ENCODE measurements around the gene YLPM1.

YLPM1 gene

DNA sequence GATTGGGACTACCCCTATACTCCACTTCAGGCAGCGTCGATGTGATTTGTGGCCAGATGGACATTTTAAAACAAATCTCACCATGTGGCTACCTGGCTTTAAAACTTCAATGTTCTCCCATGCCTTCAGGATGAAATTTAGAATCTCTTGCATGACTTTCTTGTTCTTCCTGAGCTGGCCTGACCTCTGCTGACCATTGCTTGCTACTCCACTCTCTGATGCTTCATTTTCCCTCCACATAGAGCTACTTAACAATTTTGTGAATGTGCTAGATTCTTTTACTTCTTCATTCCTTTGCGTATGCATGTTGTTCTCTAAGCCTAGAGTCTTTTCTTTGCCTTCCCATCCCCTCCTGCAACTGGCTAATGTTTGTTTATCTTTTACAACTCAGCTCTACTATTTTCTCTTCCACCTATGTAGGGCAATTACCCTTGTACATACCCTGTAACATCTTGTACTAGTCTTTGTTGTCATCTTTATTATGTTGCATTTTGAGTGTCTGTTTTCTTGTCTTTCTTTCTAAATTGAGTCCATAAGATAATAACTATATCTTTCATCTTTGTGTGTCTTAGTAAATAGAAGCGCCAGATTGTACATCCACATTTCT lies 41.2 kb downstream of the YLPM1 start:
- peak; percentile 66 to 83 (median 75) for DNase-seq
- Histone ChIP-seq H3K27me3 (replicated peaks in 2 of 5; ENCODE audit: control insufficient read depth in 4 of 5, insufficient read depth in 5 of 5, low read length in 4 of 5) (no peaks in the 10 kb centered on the region), H3K4me1 (ENCODE audit: control extremely low read depth in 1 of 4, control insufficient read depth in 4 of 4, insufficient read depth in 4 of 4, low read length in 3 of 4) (no peaks in the 10 kb centered on the region), H3K9me3 (ENCODE audit: control extremely low read depth in 1 of 5, control insufficient read depth in 4 of 5, insufficient read depth in 2 of 5, low read depth in 1 of 5, low read length in 4 of 5) (no peaks in the 10 kb centered on the region), H3K27ac (ENCODE audit: insufficient read depth in 1 of 2, low read depth in 1 of 2, low read length in 2 of 2, poor library complexity in 1 of 2, severe bottlenecking in 2 of 2) (no peak overlapping the region), H3K36me3 (ENCODE audit: control insufficient read depth in 4 of 4, insufficient read depth in 4 of 4, low read length in 3 of 4) (peaks cover 9 to 46% (median 30%) of the 10 kb centered on the region in 4 experiments), H3K4me3 (ENCODE audit: control insufficient read depth in 1 of 7, extremely low read depth in 1 of 7, insufficient read depth in 4 of 7, low read depth in 2 of 7, low read length in 6 of 7) (no peak overlapping the region)
- 100% methylated on average over 2 of the region's 4 CpGs for WGBS (ENCODE audit: insufficient coverage)
- ChIA-PET POLR2A (interaction anchor here (0.7 to 1.1 kb wide), 3 partner anchors 119 to 195 kb away, joined by 3 to 9 read pairs (median 3); no protein-coding TSS in a partner anchor), CTCF (interaction anchor here (0.6 to 9.8 kb wide), 11 partner anchors 9 to 304 kb away, joined by 3 to 92 read pairs (median 4); partner anchors contain the start of gene LTBP2)

DNA sequence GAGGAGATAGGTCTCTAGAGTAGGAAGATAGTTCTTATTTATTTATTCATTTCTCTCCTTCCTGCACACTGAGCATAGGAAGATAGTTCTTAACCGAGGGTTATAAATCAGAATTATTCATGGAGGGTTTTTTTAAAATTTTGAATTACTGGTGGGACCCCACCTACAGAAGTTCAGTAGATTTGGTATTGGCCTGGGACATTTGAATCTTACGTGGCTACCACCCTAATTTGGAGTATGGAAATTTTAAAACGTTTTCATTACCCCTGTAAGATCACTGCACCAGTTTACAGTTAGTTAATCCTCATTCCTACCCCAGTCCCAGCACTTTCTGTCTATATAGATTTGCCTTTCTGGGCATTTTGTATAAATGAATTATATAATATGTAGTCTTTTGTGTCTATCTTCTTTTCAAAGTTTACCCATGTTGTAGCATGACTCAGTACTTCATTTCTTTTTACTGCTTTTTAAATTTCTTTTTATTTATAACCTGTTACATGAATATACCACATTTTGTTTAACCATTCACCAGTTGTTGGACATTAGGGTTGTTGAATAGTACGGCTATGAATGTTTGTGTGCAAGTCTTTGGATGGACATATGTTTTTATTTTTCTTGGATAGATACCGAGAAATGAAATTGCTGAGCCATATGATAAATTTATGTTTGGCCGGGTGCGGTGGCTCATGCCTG lies 44.9 kb downstream of the YLPM1 start:
- ChIA-PET CTCF (no interaction called here), POLR2A (no interaction called here)
- Histone ChIP-seq H3K36me3 (ENCODE audit: control insufficient read depth in 4 of 4, insufficient read depth in 4 of 4, low read length in 3 of 4) (peaks cover 20 to 70% (median 47%) of the 10 kb centered on the region in 4 experiments), H3K27ac (ENCODE audit: insufficient read depth in 1 of 2, low read depth in 1 of 2, low read length in 2 of 2, poor library complexity in 1 of 2, severe bottlenecking in 2 of 2) (no peak overlapping the region), H3K4me3 (ENCODE audit: control insufficient read depth in 1 of 7, extremely low read depth in 1 of 7, insufficient read depth in 4 of 7, low read depth in 2 of 7, low read length in 6 of 7) (no peak overlapping the region), H3K9me3 (ENCODE audit: control extremely low read depth in 1 of 5, control insufficient read depth in 4 of 5, insufficient read depth in 2 of 5, low read depth in 1 of 5, low read length in 4 of 5) (no peaks in the 10 kb centered on the region), H3K27me3 (replicated peaks in 2 of 5; ENCODE audit: control insufficient read depth in 4 of 5, insufficient read depth in 5 of 5, low read length in 4 of 5) (no peaks in the 10 kb centered on the region), H3K4me1 (ENCODE audit: control extremely low read depth in 1 of 4, control insufficient read depth in 4 of 4, insufficient read depth in 4 of 4, low read length in 3 of 4) (peaks cover 0 to 2% (median 0%) of the 10 kb centered on the region in 4 experiments)
- 100% methylated on average over 2 of the region's 7 CpGs for WGBS (ENCODE audit: insufficient coverage)
- no peak for DNase-seq

DNA sequence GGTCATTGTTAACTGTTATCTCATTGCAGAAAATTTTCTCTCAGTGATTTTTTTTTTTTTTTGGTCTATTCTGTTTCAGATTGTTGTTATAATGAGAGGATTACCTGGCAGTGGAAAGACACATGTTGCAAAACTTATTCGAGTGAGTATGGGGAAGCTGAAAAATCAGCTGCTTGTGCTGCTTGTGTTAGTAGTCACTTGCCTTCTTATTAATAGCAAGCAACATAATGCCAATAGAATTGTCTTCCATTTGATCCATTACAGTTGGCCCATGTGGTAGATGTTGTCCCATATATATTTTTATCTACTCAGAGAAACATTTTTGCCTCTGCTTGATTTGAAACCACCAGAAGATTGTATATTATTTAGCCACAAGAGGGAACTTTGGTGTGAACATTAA lies 53.0 kb downstream of the YLPM1 start:
- peaks cover 0 to 6% (median 0%) of the 10 kb centered on the region in 4 experiments for H3K4me1 ChIP-seq (ENCODE audit: control extremely low read depth in 1 of 4, control insufficient read depth in 4 of 4, insufficient read depth in 4 of 4, low read length in 3 of 4)
- H3K36me3 ChIP-seq (ENCODE audit: control insufficient read depth in 4 of 4, insufficient read depth in 4 of 4, low read length in 3 of 4): peaks cover 22 to 92% (median 58%) of the 10 kb centered on the region in 4 experiments
- no peaks in the 10 kb centered on the region for H3K9me3 ChIP-seq (ENCODE audit: control extremely low read depth in 1 of 5, control insufficient read depth in 4 of 5, insufficient read depth in 2 of 5, low read depth in 1 of 5, low read length in 4 of 5)
- POLR2A ChIA-PET: no interaction called here
- no peak for DNase-seq
- CTCF ChIA-PET: no interaction called here
- H3K27ac ChIP-seq (ENCODE audit: insufficient read depth in 1 of 2, low read depth in 1 of 2, low read length in 2 of 2, poor library complexity in 1 of 2, severe bottlenecking in 2 of 2): no peak overlapping the region
- H3K27me3 ChIP-seq (replicated peaks in 2 of 5; ENCODE audit: control insufficient read depth in 4 of 5, insufficient read depth in 5 of 5, low read length in 4 of 5): no peaks in the 10 kb centered on the region
- H3K4me3 ChIP-seq (ENCODE audit: control insufficient read depth in 1 of 7, extremely low read depth in 1 of 7, insufficient read depth in 4 of 7, low read depth in 2 of 7, low read length in 6 of 7): no peak overlapping the region
- WGBS (ENCODE audit: insufficient coverage): no CpG with 5 or more reads among the region's 1 CpG

DNA sequence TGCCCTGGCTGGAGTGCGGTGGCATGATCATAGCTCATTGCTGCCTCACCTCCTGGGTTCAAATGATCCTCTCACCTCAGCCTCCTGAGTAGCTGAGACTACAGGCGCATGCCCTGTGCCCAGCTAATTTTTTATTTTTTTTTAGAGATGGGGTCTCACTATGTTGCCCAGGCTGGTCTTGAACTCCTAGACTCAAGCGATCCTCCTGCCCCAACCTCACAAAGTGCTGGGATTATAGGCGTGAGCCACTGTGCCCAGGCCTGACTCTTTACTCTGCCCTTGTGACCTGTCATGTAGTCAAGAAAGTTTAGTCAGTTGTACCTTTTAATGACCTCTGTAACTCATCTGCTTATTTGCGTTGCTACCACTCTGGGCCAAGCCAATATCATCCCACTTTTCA lies 57.2 kb downstream of the YLPM1 start:
- CTCF ChIA-PET: interaction anchor here (0.7 kb wide), 1 partner anchor 24 kb away, joined by 3 read pairs; no protein-coding TSS in a partner anchor

DNA sequence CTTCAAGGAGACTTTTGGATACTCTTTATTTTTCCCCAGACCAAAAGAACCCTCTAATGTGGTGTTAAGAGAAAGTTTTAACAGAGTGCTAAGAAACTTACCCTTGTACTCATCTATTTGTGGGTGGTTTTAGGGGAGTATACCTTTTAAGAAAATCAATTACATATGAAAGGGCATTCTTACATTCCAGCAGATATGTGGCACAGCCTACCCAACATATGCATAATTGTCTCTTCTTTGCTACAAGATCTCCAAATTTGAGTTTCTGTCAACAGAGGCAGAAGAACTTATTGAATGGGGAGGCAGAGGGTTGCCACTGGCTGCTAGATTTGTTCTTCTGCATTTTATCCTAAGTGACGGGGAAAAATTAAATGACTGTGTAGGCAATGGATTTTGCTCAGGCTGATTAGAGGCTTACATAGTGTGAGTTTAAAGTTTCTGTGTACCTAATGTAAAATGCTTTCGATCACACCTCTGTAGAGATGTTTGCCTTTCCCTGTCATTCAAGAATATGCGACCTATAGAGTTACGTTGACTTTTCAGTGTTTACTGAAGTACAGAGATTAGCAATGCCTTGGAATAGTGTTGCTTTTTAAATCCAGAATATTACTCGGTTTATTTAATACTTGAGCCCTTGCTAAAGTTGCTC lies 58.3 kb downstream of the YLPM1 start:
- H3K27me3 ChIP-seq (replicated peaks in 2 of 5; ENCODE audit: control insufficient read depth in 4 of 5, insufficient read depth in 5 of 5, low read length in 4 of 5): no peaks in the 10 kb centered on the region
- CTCF ChIA-PET: no interaction called here
- no peaks in the 10 kb centered on the region for H3K9me3 ChIP-seq (ENCODE audit: control extremely low read depth in 1 of 5, control insufficient read depth in 4 of 5, insufficient read depth in 2 of 5, low read depth in 1 of 5, low read length in 4 of 5)
- no peak overlapping the region for H3K4me3 ChIP-seq (ENCODE audit: control insufficient read depth in 1 of 7, extremely low read depth in 1 of 7, insufficient read depth in 4 of 7, low read depth in 2 of 7, low read length in 6 of 7)
- 100% methylated on average over 2 of the region's 5 CpGs for WGBS (ENCODE audit: insufficient coverage)
- no peak for DNase-seq
- POLR2A ChIA-PET: no interaction called here
- H3K36me3 ChIP-seq (ENCODE audit: control insufficient read depth in 4 of 4, insufficient read depth in 4 of 4, low read length in 3 of 4): peaks cover 13 to 67% (median 40%) of the 10 kb centered on the region in 4 experiments
- no peaks in the 10 kb centered on the region for H3K4me1 ChIP-seq (ENCODE audit: control extremely low read depth in 1 of 4, control insufficient read depth in 4 of 4, insufficient read depth in 4 of 4, low read length in 3 of 4)
- H3K27ac ChIP-seq (ENCODE audit: insufficient read depth in 1 of 2, low read depth in 1 of 2, low read length in 2 of 2, poor library complexity in 1 of 2, severe bottlenecking in 2 of 2): no peak overlapping the region

More for the DNA sequence above, 57.2 kb downstream of the YLPM1 start:
- H3K9me3 ChIP-seq (ENCODE audit: control extremely low read depth in 1 of 5, control insufficient read depth in 4 of 5, insufficient read depth in 2 of 5, low read depth in 1 of 5, low read length in 4 of 5): no peaks in the 10 kb centered on the region
- no peaks in the 10 kb centered on the region for H3K4me1 ChIP-seq (ENCODE audit: control extremely low read depth in 1 of 4, control insufficient read depth in 4 of 4, insufficient read depth in 4 of 4, low read length in 3 of 4)
- H3K27me3 ChIP-seq (replicated peaks in 2 of 5; ENCODE audit: control insufficient read depth in 4 of 5, insufficient read depth in 5 of 5, low read length in 4 of 5): no peaks in the 10 kb centered on the region
- POLR2A ChIA-PET: no interaction called here
- peaks cover 16 to 74% (median 44%) of the 10 kb centered on the region in 4 experiments for H3K36me3 ChIP-seq (ENCODE audit: control insufficient read depth in 4 of 4, insufficient read depth in 4 of 4, low read length in 3 of 4)
- no peak overlapping the region for H3K27ac ChIP-seq (ENCODE audit: insufficient read depth in 1 of 2, low read depth in 1 of 2, low read length in 2 of 2, poor library complexity in 1 of 2, severe bottlenecking in 2 of 2)
- 100% methylated on average over 4 of the region's 5 CpGs for WGBS (ENCODE audit: insufficient coverage)
- H3K4me3 ChIP-seq (ENCODE audit: control insufficient read depth in 1 of 7, extremely low read depth in 1 of 7, insufficient read depth in 4 of 7, low read depth in 2 of 7, low read length in 6 of 7): no peak overlapping the region
- DNase-seq: no peak

DNA sequence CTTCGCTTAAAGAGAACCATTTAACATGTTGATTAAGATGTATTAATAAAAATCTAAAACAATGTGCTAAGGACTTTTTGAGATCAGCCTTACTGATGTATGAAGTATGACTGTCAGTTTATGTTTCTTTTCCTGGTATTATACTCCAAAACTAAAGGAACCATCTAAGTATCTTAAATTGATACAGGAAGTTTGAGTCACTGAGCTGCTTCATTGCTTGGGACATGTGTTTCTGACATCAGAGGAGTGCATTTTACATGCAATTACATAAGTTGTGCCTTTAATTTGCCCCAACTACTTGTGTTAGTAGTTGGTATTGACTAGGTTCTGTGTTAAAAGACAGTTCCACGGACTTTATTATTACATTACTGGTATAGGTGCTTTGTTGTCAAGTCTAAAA lies 61.9 kb downstream of the YLPM1 start:
- no peak overlapping the region for H3K27ac ChIP-seq (ENCODE audit: insufficient read depth in 1 of 2, low read depth in 1 of 2, low read length in 2 of 2, poor library complexity in 1 of 2, severe bottlenecking in 2 of 2)

DNA sequence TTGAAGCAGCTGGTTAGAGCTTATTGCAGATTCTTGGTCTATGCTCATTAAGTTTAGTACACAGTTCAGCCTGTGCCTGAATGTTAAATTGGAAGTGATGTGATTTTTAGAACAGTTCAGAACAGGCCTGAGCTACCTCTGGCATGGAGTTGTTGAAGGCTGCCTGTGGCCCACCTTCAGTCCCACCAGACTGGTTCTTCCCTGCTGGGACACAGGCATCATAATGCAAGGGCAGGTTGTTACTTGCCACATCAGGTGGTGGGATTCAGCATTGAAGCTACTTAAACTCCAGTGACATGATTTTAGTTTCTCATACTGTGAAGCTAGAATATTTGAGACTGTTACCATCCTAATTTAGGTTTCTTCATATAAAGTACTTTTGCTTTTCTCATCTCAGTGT lies 63.5 kb downstream of the YLPM1 start:
- Histone ChIP-seq H3K27ac (ENCODE audit: insufficient read depth in 1 of 2, low read depth in 1 of 2, low read length in 2 of 2, poor library complexity in 1 of 2, severe bottlenecking in 2 of 2) (no peak overlapping the region), H3K9me3 (ENCODE audit: control extremely low read depth in 1 of 5, control insufficient read depth in 4 of 5, insufficient read depth in 2 of 5, low read depth in 1 of 5, low read length in 4 of 5) (no peaks in the 10 kb centered on the region), H3K4me1 (ENCODE audit: control extremely low read depth in 1 of 4, control insufficient read depth in 4 of 4, insufficient read depth in 4 of 4, low read length in 3 of 4) (peaks cover 0 to 5% (median 0%) of the 10 kb centered on the region in 4 experiments), H3K36me3 (ENCODE audit: control insufficient read depth in 4 of 4, insufficient read depth in 4 of 4, low read length in 3 of 4) (peaks cover 10 to 49% (median 34%) of the 10 kb centered on the region in 4 experiments), H3K27me3 (replicated peaks in 2 of 5; ENCODE audit: control insufficient read depth in 4 of 5, insufficient read depth in 5 of 5, low read length in 4 of 5) (no peaks in the 10 kb centered on the region), H3K4me3 (ENCODE audit: control insufficient read depth in 1 of 7, extremely low read depth in 1 of 7, insufficient read depth in 4 of 7, low read depth in 2 of 7, low read length in 6 of 7) (no peak overlapping the region)
- ChIA-PET POLR2A (no interaction called here), CTCF (interaction anchor here (0.6 kb wide), 1 partner anchor 887 kb away, joined by 4 read pairs; no protein-coding TSS in a partner anchor)
- no peak for DNase-seq

More for the DNA sequence above, 61.9 kb downstream of the YLPM1 start:
- peak in 1 of 3 donors; percentile 16 for DNase-seq
- ChIA-PET CTCF (no interaction called here), POLR2A (no interaction called here)
- Histone ChIP-seq H3K27me3 (replicated peaks in 2 of 5; ENCODE audit: control insufficient read depth in 4 of 5, insufficient read depth in 5 of 5, low read length in 4 of 5) (no peaks in the 10 kb centered on the region), H3K4me3 (ENCODE audit: control insufficient read depth in 1 of 7, extremely low read depth in 1 of 7, insufficient read depth in 4 of 7, low read depth in 2 of 7, low read length in 6 of 7) (no peak overlapping the region), H3K36me3 (ENCODE audit: control insufficient read depth in 4 of 4, insufficient read depth in 4 of 4, low read length in 3 of 4) (peaks cover 15 to 52% (median 34%) of the 10 kb centered on the region in 4 experiments), H3K9me3 (ENCODE audit: control extremely low read depth in 1 of 5, control insufficient read depth in 4 of 5, insufficient read depth in 2 of 5, low read depth in 1 of 5, low read length in 4 of 5) (no peaks in the 10 kb centered on the region), H3K4me1 (ENCODE audit: control extremely low read depth in 1 of 4, control insufficient read depth in 4 of 4, insufficient read depth in 4 of 4, low read length in 3 of 4) (peaks cover 0 to 5% (median 0%) of the 10 kb centered on the region in 4 experiments)
- no CpG with 5 or more reads among the region's 2 CpGs for WGBS (ENCODE audit: insufficient coverage)

Data from common myeloid progenitor, CD34-positive (primary cell).